HS-5 (cell line): ENCODE measurements around the gene SLC25A36.
A peak's percentile ranks its signal among the peaks of the same experiment; 100 is the strongest.
"Not testable (repeated sequence)": the region's sequence is repeated elsewhere in the genome, so short reads cannot be mapped to it uniquely, and the experiment has no call there.

Experiments used
- DNase-seq: peaks from one replicate; pipeline ENCODE4 v3.0.0-alpha.2; 2012; ENCODE audit warnings: low read depth

Gene SLC25A36

GRCh38 chr3:140931801-140932200 is 9.8 kb upstream of the SLC25A36 start:
- DNase-seq: no peak

- no peak for DNase-seq
Observed at GRCh38 chr3:140933109-140933508, 8.5 kb upstream of the SLC25A36 start.

GRCh38 chr3:140933552-140933951 is 8.1 kb upstream of the SLC25A36 start:
- DNase-seq: no peak

GRCh38 chr3:140939305-140939704 is 2.3 kb upstream of the SLC25A36 start:
- not testable (repeated sequence) for DNase-seq

DNA sequence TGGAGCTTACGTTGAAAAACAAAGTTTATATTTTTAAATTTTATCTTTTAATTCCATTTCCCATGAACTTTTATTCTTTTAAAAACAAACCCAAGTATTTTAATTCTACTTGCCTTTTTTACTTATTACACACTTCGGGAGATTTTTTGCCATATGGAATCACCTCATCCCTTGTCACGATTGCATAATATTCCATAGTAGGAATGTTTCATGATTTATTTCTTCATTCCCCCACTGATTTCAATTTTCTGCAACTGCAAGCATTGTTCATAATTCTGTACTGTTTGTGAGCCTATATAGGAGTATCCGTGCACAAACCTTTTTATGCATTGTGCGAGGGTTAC is 574 bp upstream of the SLC25A36 start:
- DNase-seq: no peak

- peak; percentile 35 for DNase-seq
Observed at GRCh38 chr3:140942221-140943104, 827 bp downstream of the SLC25A36 start.

DNA sequence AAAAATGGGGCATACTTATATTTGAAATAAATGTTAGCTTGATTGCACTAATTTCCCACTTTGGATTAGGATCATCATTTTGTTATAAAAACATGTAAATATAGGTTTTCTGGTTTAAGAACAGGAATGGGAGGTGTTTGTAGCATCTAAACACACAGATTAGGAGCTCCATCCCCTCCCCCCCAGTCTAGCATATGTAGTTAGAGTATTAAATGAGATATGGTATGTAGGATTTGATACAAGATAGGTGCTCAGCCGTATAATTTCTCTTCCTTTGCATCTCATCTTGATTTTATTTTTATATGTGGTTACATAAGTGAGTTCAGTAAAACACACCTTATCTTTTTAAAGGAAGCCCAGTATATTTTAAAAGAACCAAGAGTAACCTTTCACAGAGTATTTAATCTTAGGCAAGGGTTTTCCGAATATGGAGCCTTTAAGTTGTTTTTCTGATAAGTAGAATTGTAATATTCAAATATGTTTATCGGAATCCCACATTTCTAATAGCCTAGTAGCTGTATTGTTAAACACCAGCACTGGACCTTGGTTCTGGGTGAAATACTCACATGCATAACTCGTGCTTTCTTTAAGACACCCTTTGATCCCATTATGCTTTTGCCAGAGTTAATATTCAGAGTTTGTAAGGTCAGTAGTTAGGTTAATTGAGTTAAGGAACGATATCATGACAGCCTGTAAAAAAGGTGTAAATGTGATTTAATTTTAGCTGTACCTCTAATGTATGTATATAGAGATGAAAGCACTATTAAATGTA is 2.3 kb downstream of the SLC25A36 start:
- DNase-seq: no peak

GRCh38 chr3:140948460-140949249 is 7.0 kb downstream of the SLC25A36 start:
- DNase-seq: no peak

GRCh38 chr3:140950144-140950543 is 8.5 kb downstream of the SLC25A36 start:
- no peak for DNase-seq

GRCh38 chr3:140950863-140951262 is 9.2 kb downstream of the SLC25A36 start:
- DNase-seq: no peak

DNA sequence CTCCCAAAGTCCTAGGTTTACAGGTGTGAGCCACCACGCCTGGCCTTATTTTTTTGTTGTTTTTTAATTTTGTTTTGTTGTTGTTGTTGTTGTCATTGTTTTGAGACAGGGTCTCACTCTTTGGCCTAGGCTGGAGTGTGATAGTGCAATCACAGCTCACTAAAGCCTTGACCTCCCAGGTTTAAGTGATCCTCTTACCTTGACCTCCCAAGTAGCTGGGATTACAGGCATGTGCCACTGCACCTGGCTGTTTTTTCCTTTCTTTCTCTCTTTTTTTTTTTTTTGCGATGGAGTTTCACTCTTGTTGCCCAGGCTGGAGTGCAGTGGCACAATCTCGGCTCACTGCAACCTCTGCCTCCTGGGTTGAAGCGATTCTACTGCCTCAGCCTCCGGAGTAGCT is 10.1 kb downstream of the SLC25A36 start:
- DNase-seq: not testable (repeated sequence)

GRCh38 chr3:140953028-140953960 is 11.7 kb downstream of the SLC25A36 start:
- no peak for DNase-seq

GRCh38 chr3:140954576-140954975 is 12.9 kb downstream of the SLC25A36 start:
- no peak for DNase-seq

GRCh38 chr3:140955645-140956044 is 14.0 kb downstream of the SLC25A36 start:
- no peak for DNase-seq

GRCh38 chr3:140956058-140956835 is 14.6 kb downstream of the SLC25A36 start:
- DNase-seq: no peak

- no peak for DNase-seq
Observed at GRCh38 chr3:140972833-140973232, 31.2 kb downstream of the SLC25A36 start.

DNA sequence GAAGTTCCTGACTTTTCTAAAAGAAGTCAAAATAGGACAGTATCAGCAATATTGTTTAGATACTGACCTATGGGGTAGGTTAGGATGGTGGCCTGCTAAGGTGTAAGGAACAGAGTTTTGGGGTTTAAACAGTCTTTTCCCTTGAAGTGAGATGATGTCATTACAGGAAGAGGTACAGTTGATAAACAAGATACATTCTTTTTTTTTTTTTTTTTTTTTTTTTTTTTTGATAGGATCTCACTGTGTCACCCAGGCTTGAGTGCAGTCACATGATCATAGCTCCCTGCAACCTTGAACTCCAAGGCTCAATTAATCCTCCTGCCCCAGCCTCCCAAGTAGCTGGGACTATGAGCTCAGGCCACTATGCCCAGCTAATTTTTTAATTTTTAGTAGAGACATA is 33.3 kb downstream of the SLC25A36 start:
- DNase-seq: no peak

GRCh38 chr3:140980663-140981062 is 39.0 kb downstream of the SLC25A36 start:
- DNase-seq: no peak

- DNase-seq: not testable (repeated sequence)
Observed at GRCh38 chr3:140987792-140988191, 46.2 kb downstream of the SLC25A36 start.

GRCh38 chr3:140994316-140994715 is 52.7 kb downstream of the SLC25A36 start:
- DNase-seq: no peak

GRCh38 chr3:140994861-140995260 is 53.2 kb downstream of the SLC25A36 start:
- DNase-seq: not testable (repeated sequence)
